Colon (tissue), 2 donors: ENCODE data around the gene RBM18.

Source experiments
- FAIRE-seq: peaks from 2 replicates; lab custom pipeline; 2012; peaks lifted over from hg19 to GRCh38; lab: Jason Lieb, UNC
- donor health status: control.
- donor health status: control.

RBM18 gene

GRCh38 chr9:122258886-122259415, 5.7 kb downstream of the RBM18 start:
- no peak for FAIRE-seq

DNA sequence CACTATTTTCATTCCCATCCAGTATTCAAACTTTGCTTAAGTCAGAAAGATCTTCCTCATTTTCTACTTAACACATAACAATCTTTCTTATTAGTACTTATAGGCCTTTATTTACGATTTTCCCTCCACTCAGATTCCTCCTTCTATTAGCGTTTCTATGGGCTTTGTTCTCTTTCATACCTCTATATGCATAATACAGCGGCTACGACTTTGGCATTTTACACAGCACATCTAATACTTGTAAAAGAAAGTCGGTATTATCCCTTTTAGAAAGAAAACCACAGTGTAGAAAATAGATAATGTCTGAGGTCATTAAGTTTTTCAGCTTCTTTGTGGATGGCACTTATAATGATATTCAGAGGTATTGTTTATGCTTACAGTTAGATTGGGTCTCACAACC, 8.4 kb downstream of the RBM18 start:
- no peak for FAIRE-seq

- no peak for FAIRE-seq
These were observed 9.9 kb downstream of the RBM18 start for GRCh38 chr9:122254761-122255160.

GRCh38 chr9:122252796-122253195, 11.8 kb downstream of the RBM18 start:
- no peak for FAIRE-seq

DNA sequence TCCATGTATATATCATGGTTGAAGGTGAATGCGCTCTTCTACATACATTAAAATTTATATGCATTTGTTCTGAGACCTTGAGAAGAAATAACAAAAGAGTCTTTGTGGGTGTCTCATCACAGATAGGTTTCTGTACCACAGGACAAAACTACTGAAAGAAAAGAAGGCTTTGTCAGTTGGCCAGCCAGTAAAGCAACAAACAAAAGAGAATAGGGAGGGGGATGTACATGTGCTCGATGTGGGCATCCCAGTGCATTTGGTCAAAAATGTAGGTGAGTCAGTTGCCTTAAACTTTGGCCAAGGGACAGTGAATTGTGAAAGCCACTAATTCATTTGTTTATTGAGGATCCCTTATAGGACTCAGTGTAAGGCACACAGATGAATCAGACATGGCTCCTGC, 13.3 kb downstream of the RBM18 start:
- no peak for FAIRE-seq

DNA sequence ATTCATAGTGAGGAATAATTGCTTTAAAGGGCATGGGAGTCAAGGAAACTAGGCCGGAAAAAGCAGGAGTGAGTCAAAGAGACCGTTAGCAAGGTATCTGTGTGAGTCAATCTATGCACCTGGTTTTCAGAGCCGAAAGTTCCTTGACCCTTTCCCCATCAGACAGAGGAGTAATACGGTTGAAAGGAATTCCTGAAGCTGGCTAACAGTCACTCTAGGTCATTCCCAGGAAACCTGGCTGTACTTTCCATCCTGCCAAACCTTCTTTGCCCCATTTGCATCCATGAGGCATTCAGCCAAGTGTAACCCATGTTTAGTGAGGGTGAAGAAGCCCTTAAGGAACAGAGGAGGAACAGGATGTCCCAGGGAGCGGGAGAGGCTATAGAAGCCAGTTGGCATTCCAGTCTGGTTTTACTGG, 16.2 kb downstream of the RBM18 start:
- FAIRE-seq = no peak

DNA sequence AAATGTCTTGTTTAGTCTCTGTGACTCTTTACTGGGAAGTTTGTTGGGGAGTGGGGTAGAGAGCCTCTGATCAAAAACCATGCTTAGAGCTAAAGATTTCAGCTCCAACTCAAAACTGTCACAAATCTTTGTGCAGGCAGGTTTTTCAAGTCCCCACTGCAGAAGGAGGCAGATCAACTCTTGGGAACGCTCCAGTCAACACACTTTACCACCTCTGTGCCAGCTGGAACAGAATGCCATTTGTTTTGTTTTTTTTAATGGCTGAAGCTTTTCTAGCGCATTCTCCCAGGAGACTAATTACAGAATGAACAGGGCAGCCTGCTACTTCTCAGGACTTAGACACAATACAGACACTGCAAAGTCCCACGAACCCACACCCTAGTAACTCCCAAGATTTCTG, 18.0 kb downstream of the RBM18 start:
- no peak for FAIRE-seq

- no peak for FAIRE-seq
These were observed 20.3 kb downstream of the RBM18 start for GRCh38 chr9:122244349-122244748.

DNA sequence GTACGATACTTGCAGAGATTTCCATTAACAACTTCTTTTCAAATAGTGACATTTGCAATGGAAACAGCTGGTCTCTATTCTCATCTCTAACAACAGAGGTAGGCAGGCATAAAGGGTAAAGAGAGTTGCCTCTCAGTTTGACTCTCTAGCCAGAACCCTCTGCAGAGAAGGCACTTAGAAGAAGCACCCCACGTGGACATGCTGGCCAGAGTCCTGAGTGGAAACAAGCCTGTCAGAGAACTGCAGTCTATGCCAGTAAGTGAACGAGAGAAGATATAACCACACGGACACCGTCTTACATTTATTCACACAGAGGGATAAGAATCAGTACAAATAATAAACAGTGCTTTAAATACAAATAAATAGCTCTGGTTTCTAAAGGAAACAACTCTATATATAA, 24.9 kb downstream of the RBM18 start:
- FAIRE-seq = no peak

- no peak for FAIRE-seq
These were observed 28.0 kb downstream of the RBM18 start for GRCh38 chr9:122236681-122237080.

DNA sequence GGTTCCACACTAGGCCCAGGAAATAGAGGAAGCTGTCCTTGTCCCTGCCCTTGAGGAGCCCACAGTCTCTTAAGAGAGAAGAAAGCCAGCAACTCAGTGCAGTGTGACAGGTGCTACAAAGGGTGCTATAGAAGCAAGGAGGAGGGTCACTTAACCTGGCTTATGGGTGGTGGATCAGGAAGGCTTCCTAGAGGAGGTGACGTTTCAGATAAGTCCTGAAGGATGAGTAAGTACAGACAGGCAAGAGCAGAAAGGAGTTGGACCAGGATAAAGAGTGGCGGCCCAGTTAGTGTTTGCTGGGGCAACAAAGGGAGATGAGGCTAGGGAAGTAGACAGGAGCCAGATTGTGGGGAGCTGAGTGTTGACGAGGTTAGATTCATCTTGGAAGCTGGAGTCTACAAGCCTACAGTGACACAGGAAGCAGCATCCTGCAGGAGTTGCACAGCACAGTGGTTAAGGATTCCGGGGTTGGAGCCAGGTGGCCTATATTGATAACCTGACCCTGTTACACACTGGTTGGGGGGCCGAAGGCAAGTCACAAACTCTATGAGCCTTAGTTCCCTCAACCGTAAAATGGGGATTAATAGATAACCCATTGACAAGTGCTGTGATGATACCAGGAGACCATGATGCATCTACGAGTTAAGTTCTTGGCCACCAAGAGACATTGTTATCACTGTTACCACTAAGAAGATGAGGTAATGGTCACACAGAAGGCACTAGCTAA, 30.5 kb downstream of the RBM18 start:
- no peak for FAIRE-seq

GRCh38 chr9:122232796-122233306, 31.8 kb downstream of the RBM18 start:
- no peak for FAIRE-seq

DNA sequence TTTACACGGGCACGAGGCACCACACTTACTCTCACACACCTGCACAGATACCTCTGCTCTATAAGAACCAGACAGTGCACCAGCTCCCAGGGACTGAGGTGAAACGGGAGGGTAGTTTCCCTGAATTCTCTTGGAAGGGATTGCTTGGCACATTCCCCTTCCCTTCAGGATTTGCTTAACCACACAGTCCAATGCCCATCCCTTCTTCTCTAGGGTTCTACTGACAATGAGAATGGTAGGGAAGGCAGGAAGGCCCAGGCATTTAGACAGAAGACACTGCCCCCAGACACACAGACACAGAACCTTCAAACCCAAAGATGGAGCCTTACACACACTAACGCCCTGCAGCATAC, 35.2 kb downstream of the RBM18 start:
- FAIRE-seq = no peak

- FAIRE-seq = no peak
These were observed 35.8 kb downstream of the RBM18 start, which contains the start of gene LHX6 for GRCh38 chr9:122228568-122229484. Gene LHX6, minus strand, starts transcription at chr9:122228957. Its CDS starts 217 bp downstream, at chr9:122228740.

GRCh38 chr9:122228191-122228567, 36.5 kb downstream of the RBM18 start:
- FAIRE-seq = no peak

GRCh38 chr9:122227575-122227900, 37.1 kb downstream of the RBM18 start:
- no peak for FAIRE-seq

DNA sequence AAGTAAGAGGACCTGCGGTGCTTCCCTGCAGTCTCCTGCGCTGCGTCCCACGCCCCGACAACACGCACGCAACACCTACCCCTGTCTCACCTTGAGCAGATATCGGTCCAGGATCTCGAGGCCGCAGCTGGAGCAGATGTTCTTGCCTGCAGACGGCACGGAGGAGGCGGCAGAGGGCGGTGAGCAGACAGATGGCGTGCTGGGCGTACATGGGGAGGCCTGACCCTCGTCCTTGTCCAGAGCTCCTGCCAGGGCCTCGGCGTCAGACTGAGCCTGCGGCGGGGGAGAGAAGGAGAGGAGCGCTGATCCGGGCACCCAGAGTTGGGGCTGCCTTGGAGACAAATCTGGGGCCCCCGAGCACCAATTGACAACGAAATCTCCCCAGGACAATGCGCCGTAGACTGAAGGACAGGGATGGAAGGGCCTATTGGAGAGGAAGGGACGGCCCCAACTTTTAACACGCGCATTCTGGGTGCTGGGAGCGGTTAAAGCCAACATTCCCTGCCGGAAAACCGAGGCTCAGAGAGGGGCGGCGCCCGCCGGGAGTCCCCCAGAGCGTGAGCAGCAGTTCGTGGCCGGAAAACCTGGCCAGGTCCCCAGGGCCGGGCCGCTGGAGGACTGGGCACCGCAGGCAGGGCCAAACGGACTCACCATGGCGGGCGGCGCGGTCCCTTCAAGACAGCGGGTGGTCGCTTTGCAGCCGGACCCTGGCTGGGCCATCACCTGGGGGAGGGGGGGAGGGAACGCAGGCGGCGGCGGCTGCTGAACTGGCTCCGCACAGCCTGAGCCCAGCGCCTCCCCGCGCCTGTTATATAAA, 37.7 kb downstream of the RBM18 start:
- no peak for FAIRE-seq

GRCh38 chr9:122226142-122226757, 38.4 kb downstream of the RBM18 start:
- no peak for FAIRE-seq

DNA sequence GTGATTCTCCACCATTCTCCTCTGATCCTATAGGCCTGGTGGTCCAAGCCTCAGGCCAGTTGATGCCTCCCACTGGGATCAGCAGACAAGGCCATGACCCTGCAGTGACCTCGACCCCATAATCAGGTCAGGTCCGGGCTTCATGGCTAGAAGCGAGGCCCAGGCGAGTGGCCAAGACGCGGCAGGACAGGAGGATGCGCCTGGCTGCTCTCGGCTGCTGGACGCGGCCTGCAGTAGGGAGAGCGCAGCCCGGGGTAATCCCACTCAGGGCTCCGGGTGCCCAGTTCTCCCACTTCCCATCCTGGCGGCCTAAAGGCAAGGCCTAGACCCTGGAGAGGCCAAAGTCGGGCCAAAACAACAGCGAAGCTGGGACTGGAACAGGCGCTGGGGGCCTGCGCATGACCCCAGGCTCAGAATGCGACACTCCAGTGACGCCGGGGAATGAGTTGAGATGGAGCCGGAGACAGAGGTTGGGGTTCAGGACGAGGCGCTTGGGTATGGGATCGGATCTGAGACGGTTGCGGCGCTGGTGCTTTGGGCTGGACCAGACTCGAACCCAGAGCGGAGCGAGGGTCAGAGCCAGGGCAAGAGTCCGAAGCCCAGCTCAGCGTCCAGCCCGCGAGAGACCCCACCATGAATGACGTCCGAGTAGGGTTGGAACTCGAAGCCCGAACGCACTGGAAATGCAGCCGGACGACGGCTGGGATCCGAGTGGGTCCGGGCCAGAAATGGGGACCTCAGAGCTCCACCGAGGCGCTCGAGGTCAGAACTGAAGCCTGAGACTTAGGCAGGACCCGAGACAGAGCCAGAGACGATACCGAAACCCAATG, 39.1 kb downstream of the RBM18 start:
- no peak for FAIRE-seq

DNA sequence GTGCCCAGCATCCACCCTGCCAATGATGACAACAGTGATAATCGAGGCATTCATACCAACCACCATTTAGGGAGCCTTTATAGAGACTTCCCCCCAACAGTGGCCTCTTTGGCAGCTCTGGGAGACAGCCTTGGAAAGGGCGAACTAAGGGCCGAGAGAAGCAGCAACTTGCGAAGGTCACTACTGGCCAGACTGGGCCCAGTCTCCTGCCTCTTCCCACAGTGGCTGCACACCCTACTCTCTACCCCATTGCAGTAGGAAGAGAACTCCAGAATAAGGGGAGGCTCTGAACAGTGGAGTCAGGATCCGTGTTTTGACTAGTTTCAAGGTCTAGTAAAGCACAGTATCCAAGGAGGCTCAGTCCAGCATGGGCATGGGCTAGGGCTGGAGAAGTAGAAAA, 41.2 kb downstream of the RBM18 start:
- no peak for FAIRE-seq

DNA sequence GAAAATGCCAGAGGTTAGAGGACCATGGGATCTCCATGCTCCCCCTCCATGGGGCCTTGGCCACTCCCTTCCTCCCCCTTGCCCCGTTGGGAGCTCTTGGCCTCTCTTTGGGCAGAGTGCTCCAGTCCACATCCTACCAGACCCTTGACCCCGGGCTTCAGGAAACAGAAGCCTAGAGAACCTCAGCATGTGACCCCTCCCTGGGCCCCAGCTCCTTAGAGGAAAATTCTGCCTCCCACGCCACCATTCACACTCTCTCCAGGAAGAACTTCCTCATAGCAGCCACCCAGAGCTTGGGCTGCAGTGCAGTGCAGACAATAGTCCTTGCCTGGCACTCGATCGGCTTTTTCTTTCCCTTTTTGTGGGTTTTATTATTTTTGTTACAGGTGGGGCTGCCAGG, 41.8 kb downstream of the RBM18 start:
- no peak for FAIRE-seq
